Lower leg skin (tissue), 3 donors: ENCODE measurements around the gene TSPEAR.

Source experiments
- CTCF ChIP-seq, 3 donors: fragments of 450-650 bp; IDR thresholded peaks; one replicate each; pipeline ENCODE4 v1.5.1; 2016; ENCODE audit warnings: antibody characterized with exemption in 3 of 3, mild to moderate bottlenecking in 3 of 3, moderate library complexity in 2 of 3
- POLR2A ChIP-seq, 2 donors: fragments of 450-650 bp; IDR thresholded peaks; one replicate each; pipeline ENCODE4 v1.6.1; 2016 to 2017; ENCODE audit warnings: antibody characterized with exemption in 2 of 2, mild to moderate bottlenecking in 1 of 2, moderate library complexity in 1 of 2

- no peak for TF ChIP-seq CTCF (IDR thresholded peaks at IDR 0.05)
- no peak for TF ChIP-seq POLR2A (IDR thresholded peaks at IDR 0.05)
Observed at GRCh38 chr21:44614961-44615391, 96.4 kb downstream of the TSPEAR start.
